Measurements from ENCODE around the gene TAAR8. TPM values are rescaled to one million over a fixed set of nuclear protein-coding genes. Genes with fewer than 3 reads are reported as not detected.
"Not testable (repeated sequence)": the region's sequence is repeated elsewhere in the genome, so short reads cannot be mapped to it uniquely, and the experiment has no call there.

TAAR8 gene
- total and polyA plus RNA-seq, 9 donors, result not detected

GRCh38 chr6:132513831-132514545 is 38.5 kb upstream of the TAAR8 start:
- H3K27me3 ChIP-seq (ENCODE audit: control insufficient read depth, insufficient read depth, low read length), result peaks cover 2% of the 10 kb centered on the region
- H3K9me3 ChIP-seq (replicated peaks; ENCODE audit: control insufficient read depth, low read depth, low read length), result no peaks in the 10 kb centered on the region
- H3K4me1 ChIP-seq (ENCODE audit: control insufficient read depth, insufficient read depth, low read length), result peaks cover 2% of the 10 kb centered on the region
- DNase-seq, result peak; percentile 32
- H3K4me3 ChIP-seq (ENCODE audit: low read length), result no peak overlapping the region
- no peak overlapping the region for H3K27ac ChIP-seq (ENCODE audit: low read length)
- no peaks in the 10 kb centered on the region for H3K36me3 ChIP-seq (ENCODE audit: control insufficient read depth, insufficient read depth, low read length)
- WGBS (ENCODE audit: insufficient coverage), result 100% methylated on average over 1 of the region's 3 CpGs

GRCh38 chr6:132515386-132515785 is 37.1 kb upstream of the TAAR8 start:
- 82% methylated on average over 1 of the region's 2 CpGs for WGBS (ENCODE audit: insufficient coverage)
- no peaks in the 10 kb centered on the region for H3K36me3 ChIP-seq (ENCODE audit: control insufficient read depth, insufficient read depth, low read length)
- peaks cover 2% of the 10 kb centered on the region for H3K27me3 ChIP-seq (ENCODE audit: control insufficient read depth, insufficient read depth, low read length)
- no peaks in the 10 kb centered on the region for H3K9me3 ChIP-seq (replicated peaks; ENCODE audit: control insufficient read depth, low read depth, low read length)
- no peak overlapping the region for H3K4me3 ChIP-seq (ENCODE audit: low read length)
- no peak overlapping the region for H3K27ac ChIP-seq (ENCODE audit: low read length)
- H3K4me1 ChIP-seq (ENCODE audit: control insufficient read depth, insufficient read depth, low read length), result peaks cover 2% of the 10 kb centered on the region
- DNase-seq, result no peak

GRCh38 chr6:132520953-132521352 is 31.5 kb upstream of the TAAR8 start:
- no peaks in the 10 kb centered on the region for H3K4me1 ChIP-seq (ENCODE audit: control insufficient read depth, insufficient read depth, low read length)
- H3K36me3 ChIP-seq (ENCODE audit: control insufficient read depth, insufficient read depth, low read length), result no peaks in the 10 kb centered on the region
- no peaks in the 10 kb centered on the region for H3K9me3 ChIP-seq (replicated peaks; ENCODE audit: control insufficient read depth, low read depth, low read length)
- no peak overlapping the region for H3K4me3 ChIP-seq (ENCODE audit: low read length)
- peaks cover 4% of the 10 kb centered on the region for H3K27me3 ChIP-seq (ENCODE audit: control insufficient read depth, insufficient read depth, low read length)
- DNase-seq, result no peak
- H3K27ac ChIP-seq (ENCODE audit: low read length), result no peak overlapping the region
- no CpG with 5 or more reads among the region's 2 CpGs for WGBS (ENCODE audit: insufficient coverage)

- WGBS (ENCODE audit: insufficient coverage), result 79% methylated on average over 5 of the region's 5 CpGs
- no peaks in the 10 kb centered on the region for H3K36me3 ChIP-seq (ENCODE audit: control insufficient read depth, insufficient read depth, low read length)
Measured at GRCh38 chr6:132524646-132525045, 27.8 kb upstream of the TAAR8 start.

GRCh38 chr6:132525866-132526265 is 26.6 kb upstream of the TAAR8 start:
- H3K27me3 ChIP-seq (ENCODE audit: control insufficient read depth, insufficient read depth, low read length), result peaks cover 10% of the 10 kb centered on the region
- WGBS (ENCODE audit: insufficient coverage), result 40% methylated on average over 1 of the region's 4 CpGs
- DNase-seq, result no peak
- no peak overlapping the region for H3K4me3 ChIP-seq (ENCODE audit: low read length)
- H3K9me3 ChIP-seq (replicated peaks; ENCODE audit: control insufficient read depth, low read depth, low read length), result no peaks in the 10 kb centered on the region
- no peaks in the 10 kb centered on the region for H3K36me3 ChIP-seq (ENCODE audit: control insufficient read depth, insufficient read depth, low read length)
- H3K27ac ChIP-seq (ENCODE audit: low read length), result no peak overlapping the region
- no peaks in the 10 kb centered on the region for H3K4me1 ChIP-seq (ENCODE audit: control insufficient read depth, insufficient read depth, low read length)

More at GRCh38 chr6:132524646-132525045, 27.8 kb upstream of the TAAR8 start:
- Histone ChIP-seq H3K4me1 (ENCODE audit: control insufficient read depth, insufficient read depth, low read length) (no peaks in the 10 kb centered on the region), H3K27ac (ENCODE audit: low read length) (no peak overlapping the region), H3K4me3 (ENCODE audit: low read length) (no peak overlapping the region), H3K9me3 (replicated peaks; ENCODE audit: control insufficient read depth, low read depth, low read length) (no peaks in the 10 kb centered on the region), H3K27me3 (ENCODE audit: control insufficient read depth, insufficient read depth, low read length) (peaks cover 9% of the 10 kb centered on the region)
- no peak for DNase-seq

- H3K27ac ChIP-seq (ENCODE audit: low read length), result no peak overlapping the region
- no peaks in the 10 kb centered on the region for H3K4me1 ChIP-seq (ENCODE audit: control insufficient read depth, insufficient read depth, low read length)
- H3K9me3 ChIP-seq (replicated peaks; ENCODE audit: control insufficient read depth, low read depth, low read length), result no peaks in the 10 kb centered on the region
- no peak overlapping the region for H3K4me3 ChIP-seq (ENCODE audit: low read length)
- WGBS (ENCODE audit: insufficient coverage), result no CpG with 5 or more reads among the region's 2 CpGs
- peaks cover 10% of the 10 kb centered on the region for H3K27me3 ChIP-seq (ENCODE audit: control insufficient read depth, insufficient read depth, low read length)
- DNase-seq, result no peak
- no peaks in the 10 kb centered on the region for H3K36me3 ChIP-seq (ENCODE audit: control insufficient read depth, insufficient read depth, low read length)
Measured at GRCh38 chr6:132526461-132526860, 26.0 kb upstream of the TAAR8 start.

GRCh38 chr6:132527791-132528190 is 24.7 kb upstream of the TAAR8 start:
- H3K4me3 ChIP-seq (ENCODE audit: low read length), result no peak overlapping the region
- H3K9me3 ChIP-seq (replicated peaks; ENCODE audit: control insufficient read depth, low read depth, low read length), result no peaks in the 10 kb centered on the region
- H3K36me3 ChIP-seq (ENCODE audit: control insufficient read depth, insufficient read depth, low read length), result no peaks in the 10 kb centered on the region
- 70% methylated on average over 2 of the region's 6 CpGs for WGBS (ENCODE audit: insufficient coverage)
- no peak for DNase-seq
- H3K4me1 ChIP-seq (ENCODE audit: control insufficient read depth, insufficient read depth, low read length), result no peaks in the 10 kb centered on the region
- peaks cover 10% of the 10 kb centered on the region for H3K27me3 ChIP-seq (ENCODE audit: control insufficient read depth, insufficient read depth, low read length)
- no peak overlapping the region for H3K27ac ChIP-seq (ENCODE audit: low read length)

- peak; percentile 73 for DNase-seq
- H3K36me3 ChIP-seq (ENCODE audit: control insufficient read depth, insufficient read depth, low read length), result no peaks in the 10 kb centered on the region
- H3K27ac ChIP-seq (ENCODE audit: low read length), result no peak overlapping the region
- no peaks in the 10 kb centered on the region for H3K4me1 ChIP-seq (ENCODE audit: control insufficient read depth, insufficient read depth, low read length)
- no CpG with 5 or more reads among the region's 9 CpGs for WGBS (ENCODE audit: insufficient coverage)
- peaks cover 7% of the 10 kb centered on the region for H3K27me3 ChIP-seq (ENCODE audit: control insufficient read depth, insufficient read depth, low read length)
- no peak overlapping the region for H3K4me3 ChIP-seq (ENCODE audit: low read length)
- H3K9me3 ChIP-seq (replicated peaks; ENCODE audit: control insufficient read depth, low read depth, low read length), result no peaks in the 10 kb centered on the region
Measured at GRCh38 chr6:132530293-132530974, 22.0 kb upstream of the TAAR8 start.

GRCh38 chr6:132534546-132534945 is 17.9 kb upstream of the TAAR8 start:
- H3K9me3 ChIP-seq (replicated peaks; ENCODE audit: control insufficient read depth, low read depth, low read length); DNase-seq; H3K4me3 ChIP-seq (ENCODE audit: low read length); H3K27me3 ChIP-seq (ENCODE audit: control insufficient read depth, insufficient read depth, low read length); H3K36me3 ChIP-seq (ENCODE audit: control insufficient read depth, insufficient read depth, low read length); H3K4me1 ChIP-seq (ENCODE audit: control insufficient read depth, insufficient read depth, low read length); H3K27ac ChIP-seq (ENCODE audit: low read length): not testable (repeated sequence)
- no CpG with 5 or more reads among the region's 2 CpGs for WGBS (ENCODE audit: insufficient coverage)

- Histone ChIP-seq H3K4me1 (ENCODE audit: control insufficient read depth, insufficient read depth, low read length) (no peaks in the 10 kb centered on the region), H3K4me3 (ENCODE audit: low read length) (no peak overlapping the region), H3K9me3 (replicated peaks; ENCODE audit: control insufficient read depth, low read depth, low read length) (no peaks in the 10 kb centered on the region), H3K27ac (ENCODE audit: low read length) (no peak overlapping the region), H3K36me3 (ENCODE audit: control insufficient read depth, insufficient read depth, low read length) (no peaks in the 10 kb centered on the region), H3K27me3 (ENCODE audit: control insufficient read depth, insufficient read depth, low read length) (peaks cover 3% of the 10 kb centered on the region)
- DNase-seq, result no peak
- WGBS (ENCODE audit: insufficient coverage), result no CpG with 5 or more reads among the region's 3 CpGs
Measured at GRCh38 chr6:132537145-132537544, 15.3 kb upstream of the TAAR8 start.

Data from muscle of leg (tissue), 11 donors.